ENCODE results near the gene MAP4K2. TPM values are rescaled to one million over a fixed set of nuclear protein-coding genes. Genes with fewer than 3 reads are reported as not detected.

The MAP4K2 gene
- total RNA-seq, 1 experiment from 2014 or later: 16.8 TPM

DNA sequence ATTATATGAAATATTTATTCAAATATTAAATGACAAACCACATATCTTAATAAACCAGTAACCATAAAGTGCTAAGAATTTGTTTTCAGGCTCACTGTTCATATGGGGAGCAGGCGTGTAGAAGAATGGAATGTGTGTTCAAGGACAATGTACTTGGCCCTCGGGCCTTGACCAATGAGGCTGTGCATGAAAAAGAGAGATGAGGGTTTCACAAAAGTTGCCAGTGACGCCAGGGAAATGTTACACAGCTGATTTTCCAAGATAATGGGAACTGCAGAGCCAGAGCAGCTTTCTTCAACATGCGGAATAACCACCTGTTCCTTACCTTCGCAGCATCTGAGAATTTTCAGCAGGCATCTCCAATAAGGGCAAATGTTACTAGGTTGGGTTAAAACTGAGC lies 28.9 kb downstream of the MAP4K2 start:
- H3K4me1 Mint-ChIP-seq (ENCODE audit: low read depth, unreplicated experiment): peaks cover 7% of the 10 kb centered on the region
- Histone ChIP-seq H3K36me3 (ENCODE audit: control insufficient read depth, insufficient read depth, low read length) (peaks cover 30% of the 10 kb centered on the region), H3K4me3 (ENCODE audit: low read depth, low read length) (no peak overlapping the region), H3K9me3 (no peaks in the 10 kb centered on the region), H3K27me3 (replicated peaks; ENCODE audit: control insufficient read depth, insufficient read depth, low read length) (no peaks in the 10 kb centered on the region), H3K4me1 (peaks cover 10% of the 10 kb centered on the region)
- DNase-seq: no peak
- no peaks in the 10 kb centered on the region for H3K9me3 Mint-ChIP-seq (ENCODE audit: unreplicated experiment)
- POLR2A ChIA-PET: no interaction called here
- CTCF ChIA-PET: no interaction called here
- no TSS peak for BruUV-seq (replicated peaks)
- intact Hi-C loops (cut with micrococcal nuclease; ENCODE audit: unreplicated experiment): loop anchor here (10.0 kb wide), 1 partner anchor 341 kb away; the partner anchor contains the start of genes TM7SF2 and ZNHIT2
- TF ChIP-seq CTCF (IDR thresholded peaks at IDR 0.05; ENCODE audit: insufficient read depth in 1 of 2, low read depth in 1 of 2, low read length in 1 of 2, severe bottlenecking in 1 of 2, unreplicated experiment in 1 of 2): no peak
- no peak overlapping the region for H3K27ac Mint-ChIP-seq (ENCODE audit: unreplicated experiment)
- H3K36me3 Mint-ChIP-seq (ENCODE audit: insufficient read depth, unreplicated experiment): peaks cover 99% of the 10 kb centered on the region
- no peaks in the 10 kb centered on the region for H3K27me3 Mint-ChIP-seq (ENCODE audit: insufficient read depth, unreplicated experiment)
- H3K4me3 Mint-ChIP-seq (ENCODE audit: unreplicated experiment): no peak overlapping the region

DNA sequence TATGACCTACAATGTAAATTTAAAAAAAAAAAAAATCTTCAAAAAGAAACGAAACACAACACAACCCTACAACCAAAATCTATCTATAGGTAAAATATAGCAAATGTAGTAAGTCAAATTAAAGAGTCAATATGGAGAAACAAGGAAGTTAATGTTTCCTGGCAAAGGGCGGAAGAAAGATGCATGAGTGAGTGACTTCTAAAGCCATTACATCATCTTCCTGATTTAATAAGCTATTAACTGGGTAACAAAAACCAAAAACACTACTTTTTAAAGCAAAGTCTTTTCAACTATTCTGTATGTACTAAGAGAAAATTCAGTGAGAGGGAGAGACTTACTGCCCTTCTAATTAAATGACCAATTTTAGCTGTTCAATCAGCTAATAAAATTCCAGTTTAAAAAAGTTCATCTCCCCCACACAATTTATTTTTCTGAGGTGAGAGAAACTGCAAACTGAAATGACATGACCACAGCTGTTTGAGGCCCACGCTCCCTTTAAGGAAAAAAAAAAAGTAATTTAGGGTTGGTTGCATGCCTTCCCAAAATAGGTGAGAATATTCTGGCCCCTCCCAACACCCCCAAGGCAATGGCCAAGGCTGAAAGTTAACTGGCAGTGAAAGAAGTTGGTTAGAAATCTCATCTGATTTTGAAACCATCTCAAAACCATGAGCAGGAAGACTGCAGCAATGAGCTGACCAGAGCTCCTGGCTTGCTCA lies 30.6 kb downstream of the MAP4K2 start:
- H3K27me3 ChIP-seq (replicated peaks; ENCODE audit: control insufficient read depth, insufficient read depth, low read length): no peaks in the 10 kb centered on the region
- no peak for DNase-seq
- no peaks in the 10 kb centered on the region for H3K27me3 Mint-ChIP-seq (ENCODE audit: insufficient read depth, unreplicated experiment)
- CTCF ChIA-PET: no interaction called here
- no peaks in the 10 kb centered on the region for H3K9me3 Mint-ChIP-seq (ENCODE audit: unreplicated experiment)
- H3K27ac Mint-ChIP-seq (ENCODE audit: unreplicated experiment): no peak overlapping the region
- peaks cover 10% of the 10 kb centered on the region for H3K4me1 ChIP-seq
- H3K4me1 Mint-ChIP-seq (ENCODE audit: low read depth, unreplicated experiment): peaks cover 7% of the 10 kb centered on the region
- H3K36me3 Mint-ChIP-seq (ENCODE audit: insufficient read depth, unreplicated experiment): peaks cover 100% of the 10 kb centered on the region
- no peak for TF ChIP-seq CTCF (IDR thresholded peaks at IDR 0.05; ENCODE audit: insufficient read depth in 1 of 2, low read depth in 1 of 2, low read length in 1 of 2, severe bottlenecking in 1 of 2, unreplicated experiment in 1 of 2)
- BruUV-seq (replicated peaks): no TSS peak
- intact Hi-C loops (cut with micrococcal nuclease; ENCODE audit: unreplicated experiment): loop anchor here (10.0 kb wide), 1 partner anchor 342 kb away; the partner anchor contains the start of genes TM7SF2 and ZNHIT2
- no peaks in the 10 kb centered on the region for H3K9me3 ChIP-seq
- H3K36me3 ChIP-seq (ENCODE audit: control insufficient read depth, insufficient read depth, low read length): peaks cover 36% of the 10 kb centered on the region
- H3K4me3 ChIP-seq (ENCODE audit: low read depth, low read length): no peak overlapping the region
- H3K4me3 Mint-ChIP-seq (ENCODE audit: unreplicated experiment): no peak overlapping the region
- POLR2A ChIA-PET: no interaction called here

- Histone ChIP-seq H3K9me3 (no peaks in the 10 kb centered on the region), H3K27me3 (replicated peaks; ENCODE audit: control insufficient read depth, insufficient read depth, low read length) (no peaks in the 10 kb centered on the region), H3K36me3 (ENCODE audit: control insufficient read depth, insufficient read depth, low read length) (peaks cover 39% of the 10 kb centered on the region), H3K4me3 (ENCODE audit: low read depth, low read length) (no peak overlapping the region), H3K4me1 (peaks cover 8% of the 10 kb centered on the region)
- no peak for DNase-seq
- Mint-ChIP-seq H3K4me1 (ENCODE audit: low read depth, unreplicated experiment) (peaks cover 7% of the 10 kb centered on the region), H3K9me3 (ENCODE audit: unreplicated experiment) (no peaks in the 10 kb centered on the region), H3K36me3 (ENCODE audit: insufficient read depth, unreplicated experiment) (peaks cover 100% of the 10 kb centered on the region), H3K27me3 (ENCODE audit: insufficient read depth, unreplicated experiment) (no peaks in the 10 kb centered on the region), H3K27ac (ENCODE audit: unreplicated experiment) (no peak overlapping the region), H3K4me3 (ENCODE audit: unreplicated experiment) (no peak overlapping the region)
- intact Hi-C loops (cut with micrococcal nuclease; ENCODE audit: unreplicated experiment): loop anchor here (10.0 kb wide), 1 partner anchor 343 kb away; the partner anchor contains the start of genes TM7SF2 and ZNHIT2
- BruUV-seq (replicated peaks): no TSS peak
- TF ChIP-seq CTCF (IDR thresholded peaks at IDR 0.05; ENCODE audit: insufficient read depth in 1 of 2, low read depth in 1 of 2, low read length in 1 of 2, severe bottlenecking in 1 of 2, unreplicated experiment in 1 of 2): no peak
- CTCF ChIA-PET: no interaction called here
- POLR2A ChIA-PET: no interaction called here
These were observed 31.2 kb downstream of the MAP4K2 start for GRCh38 chr11:64771861-64772260.
